NCI-H345 (cell line): Measurements from ENCODE around the gene ISOC1.

Source experiments
- DNase-seq: peaks from one replicate; lab custom pipeline; 2025; lab: John Stamatoyannopoulos, UW

ISOC1 gene

DNA sequence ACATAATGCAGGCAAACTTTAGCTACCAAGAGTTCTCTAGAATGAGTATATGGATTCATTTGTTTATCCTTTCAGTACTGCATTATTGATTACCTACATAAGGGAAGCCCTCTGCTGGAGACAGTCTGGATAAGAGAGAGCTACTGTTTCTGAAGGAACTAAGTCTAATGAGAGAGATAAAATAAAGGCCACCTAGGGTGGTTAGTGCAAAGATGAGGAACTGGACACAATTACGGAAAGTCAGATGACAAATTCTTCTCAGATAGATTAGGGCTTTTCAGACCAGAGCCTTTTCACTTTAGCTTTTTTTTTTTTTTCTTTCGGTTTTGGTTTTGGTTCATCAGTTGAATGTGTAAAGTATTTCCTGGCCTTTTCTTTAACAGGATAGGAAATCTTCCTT is 31.3 kb downstream of the ISOC1 start:
- no peak for DNase-seq

GRCh38 chr5:129133553-129133952 is 39.0 kb downstream of the ISOC1 start:
- no peak for DNase-seq

DNA sequence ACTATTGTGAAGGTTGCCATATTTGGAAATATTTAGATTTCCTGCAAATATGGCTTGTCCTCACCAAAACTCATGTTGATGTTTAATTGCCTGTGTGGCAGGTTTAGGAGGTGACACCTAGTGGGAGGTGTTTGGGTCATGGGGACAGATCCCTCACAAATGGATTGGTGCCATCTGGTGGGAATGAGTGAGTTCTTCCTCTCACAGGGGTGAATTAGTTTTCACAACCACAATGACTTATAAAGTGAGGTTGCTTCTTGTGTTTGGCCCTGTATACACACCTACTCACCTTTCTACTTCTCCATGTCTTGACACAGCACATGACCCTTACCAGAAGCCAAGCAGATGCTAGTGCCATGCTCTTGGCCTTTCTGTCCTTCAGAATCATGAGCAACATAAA is 41.1 kb downstream of the ISOC1 start:
- no peak for DNase-seq

DNA sequence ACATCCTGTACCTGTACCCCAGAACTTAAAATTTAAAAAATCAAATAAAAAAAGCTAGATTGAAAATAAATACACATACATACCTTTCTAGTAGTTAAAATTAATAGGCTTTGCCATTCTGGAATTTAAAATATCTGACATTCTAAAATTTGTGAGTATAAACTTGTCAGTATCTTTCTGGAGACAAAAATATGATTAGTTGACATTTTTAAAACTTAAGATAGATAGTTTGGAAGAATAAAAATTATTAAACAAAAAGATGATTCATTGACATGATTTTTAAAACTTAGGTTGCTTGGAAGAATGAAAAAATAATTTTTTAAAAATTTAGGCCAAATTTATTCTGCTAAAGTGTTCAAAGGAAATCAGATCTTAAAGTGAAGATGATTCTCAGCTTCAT is 43.1 kb downstream of the ISOC1 start:
- no peak for DNase-seq

- no peak for DNase-seq
Observed at GRCh38 chr5:129141078-129141477, 46.5 kb downstream of the ISOC1 start.

DNA sequence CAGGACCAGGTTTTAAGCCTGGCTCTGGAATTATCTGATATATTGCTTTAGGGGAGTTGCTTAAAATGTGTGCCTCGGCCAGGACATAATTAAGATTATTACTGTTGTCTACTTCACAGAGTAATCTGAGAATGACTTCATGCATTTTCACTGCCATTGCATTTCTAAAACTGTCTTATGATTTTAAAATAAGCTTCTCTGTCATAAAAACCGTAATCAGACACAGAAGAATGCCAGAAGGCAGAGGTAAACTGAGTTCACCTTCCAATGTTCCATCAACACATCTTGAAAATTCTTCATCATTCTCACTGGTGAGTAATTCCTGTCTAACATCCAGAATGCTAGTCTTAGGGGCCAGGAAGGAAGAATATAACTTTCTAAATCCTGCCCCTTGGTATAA is 47.1 kb downstream of the ISOC1 start:
- DNase-seq = no peak

DNA sequence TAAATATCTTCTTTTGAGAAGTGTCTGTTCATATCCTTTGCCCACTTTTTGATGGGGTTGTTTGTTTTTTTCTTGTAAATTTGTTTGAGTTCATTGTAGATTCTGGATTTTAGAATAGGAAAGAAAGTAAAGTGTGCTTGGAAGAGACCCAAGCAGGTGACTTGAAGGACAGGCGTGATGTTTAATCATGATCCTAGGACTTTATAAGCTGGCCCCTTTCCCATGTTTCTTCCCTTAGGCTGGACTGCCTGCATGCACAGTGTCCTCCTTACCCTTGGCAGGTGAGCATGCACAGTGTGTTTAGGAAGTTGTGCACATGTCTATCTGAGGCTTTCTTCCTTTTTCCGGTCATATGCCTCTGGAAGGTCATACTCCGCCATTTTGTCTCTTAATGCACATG is 61.3 kb downstream of the ISOC1 start:
- DNase-seq = no peak

GRCh38 chr5:129161830-129162229 is 67.3 kb downstream of the ISOC1 start:
- DNase-seq = no peak
